Muscle layer of duodenum (tissue), 2 donors: ENCODE measurements around the gene SLC5A12.

Experiments
- H3K27ac ChIP-seq: one replicate; pipeline ENCODE4 v1.7.0; 2013; ENCODE audit warnings: mild to moderate bottlenecking, low read length
- H3K27me3 ChIP-seq: one replicate; pipeline ENCODE4 v1.7.0; 2013; ENCODE audit warnings: low read depth, mild to moderate bottlenecking, control low read depth, low read length
- H3K36me3 ChIP-seq, 2 donors: one replicate each; pipeline ENCODE4 v1.7.0; 2013; ENCODE audit warnings: low read length in 2 of 2, control low read depth in 1 of 2, mild to moderate bottlenecking in 1 of 2; ENCODE audit not compliant: insufficient read depth in 2 of 2, control insufficient read depth in 1 of 2
- H3K4me1 ChIP-seq, 2 donors: one replicate each; pipeline ENCODE4 v1.7.0; 2013; ENCODE audit warnings: low read length in 2 of 2, mild to moderate bottlenecking in 2 of 2, control low read depth in 1 of 2, moderate library complexity in 1 of 2; ENCODE audit not compliant: insufficient read depth in 2 of 2, control insufficient read depth in 1 of 2
- H3K4me3 ChIP-seq, 2 donors: one replicate each; pipeline ENCODE4 v1.7.0; 2013; ENCODE audit warnings: low read length in 2 of 2, low read depth in 1 of 2, mild to moderate bottlenecking in 1 of 2
- H3K9me3 ChIP-seq, 2 donors: one replicate each; pipeline ENCODE4 v1.7.0; 2013; ENCODE audit warnings: low read length in 2 of 2, control low read depth in 1 of 2, mild to moderate bottlenecking in 1 of 2; ENCODE audit not compliant: control insufficient read depth in 1 of 2
- donor health status: healthy.

Gene SLC5A12

GRCh38 chr11:26721948-26722475, at the start of gene SLC5A12:
SLC5A12 (minus strand) TSS chr11:26722060; CDS start chr11:26721714, 346 bp downstream.
- Histone ChIP-seq H3K4me1 (no peaks in the 10 kb centered on the region), H3K27ac (no peak within 1 kb of the TSS), H3K9me3 (no peaks in the 10 kb centered on the region), H3K27me3 (no peaks in the 10 kb centered on the region), H3K36me3 (no peaks in the 10 kb centered on the region), H3K4me3 (no peak within 1 kb of the TSS)

GRCh38 chr11:26769027-26769426, 47.2 kb upstream of the SLC5A12 start:
- Histone ChIP-seq H3K4me1 (no peaks in the 10 kb centered on the region), H3K27ac (no peak overlapping the region), H3K36me3 (no peaks in the 10 kb centered on the region), H3K9me3 (no peaks in the 10 kb centered on the region), H3K4me3 (no peak overlapping the region), H3K27me3 (no peaks in the 10 kb centered on the region)

GRCh38 chr11:26767060-26767459, 45.2 kb upstream of the SLC5A12 start:
- Histone ChIP-seq H3K27ac (no peak overlapping the region), H3K27me3 (no peaks in the 10 kb centered on the region), H3K9me3 (no peaks in the 10 kb centered on the region), H3K36me3 (no peaks in the 10 kb centered on the region), H3K4me3 (no peak overlapping the region), H3K4me1 (no peaks in the 10 kb centered on the region)

DNA sequence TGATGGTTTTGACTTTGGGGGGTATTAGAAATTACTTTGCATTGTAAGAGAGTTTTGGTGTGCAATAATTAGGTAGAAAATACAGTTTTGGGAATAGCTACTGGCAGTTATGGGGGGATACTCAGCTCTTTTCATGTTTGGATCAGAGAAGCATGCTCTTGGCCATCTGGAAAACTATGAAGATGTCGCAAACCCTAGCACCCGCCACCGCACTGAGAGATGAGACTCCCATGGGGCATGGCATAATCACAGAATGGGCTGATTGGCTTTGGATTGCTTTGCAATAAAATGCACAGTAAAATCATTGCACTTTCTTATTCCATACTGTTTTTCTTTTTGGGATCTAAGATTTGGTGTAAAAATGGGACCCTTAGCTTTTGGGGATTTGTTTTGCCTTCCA, 43.5 kb upstream of the SLC5A12 start:
- no peaks in the 10 kb centered on the region for H3K36me3 ChIP-seq
- H3K27me3 ChIP-seq, result no peaks in the 10 kb centered on the region
- no peaks in the 10 kb centered on the region for H3K4me1 ChIP-seq
- H3K9me3 ChIP-seq, result no peaks in the 10 kb centered on the region
- H3K4me3 ChIP-seq, result no peak overlapping the region
- H3K27ac ChIP-seq, result no peak overlapping the region

GRCh38 chr11:26764825-26765224, 43.0 kb upstream of the SLC5A12 start:
- Histone ChIP-seq H3K27me3 (no peaks in the 10 kb centered on the region), H3K36me3 (no peaks in the 10 kb centered on the region), H3K4me3 (no peak overlapping the region), H3K27ac (no peak overlapping the region), H3K9me3 (no peaks in the 10 kb centered on the region), H3K4me1 (no peaks in the 10 kb centered on the region)

DNA sequence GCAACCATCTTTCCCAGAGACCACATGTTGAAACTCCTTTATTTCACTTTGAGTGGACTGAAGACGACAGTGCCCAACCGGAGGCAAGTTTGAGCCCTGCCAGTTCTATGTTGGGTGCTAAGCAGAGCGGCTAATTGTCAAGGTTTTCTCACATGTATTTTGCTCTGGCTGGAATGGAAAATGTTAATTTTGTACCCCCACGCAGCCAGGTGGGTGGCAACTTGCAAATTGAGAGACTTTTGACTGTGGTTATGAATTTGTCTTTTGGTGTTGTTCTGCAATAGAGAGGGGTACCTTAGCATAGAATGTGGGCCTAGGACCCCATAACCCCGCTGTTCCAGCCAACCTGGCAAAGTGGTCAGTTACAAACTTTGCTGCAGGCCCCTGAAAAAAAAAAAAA, 42.5 kb upstream of the SLC5A12 start:
- Histone ChIP-seq H3K4me1 (no peaks in the 10 kb centered on the region), H3K9me3 (no peaks in the 10 kb centered on the region), H3K27me3 (no peaks in the 10 kb centered on the region), H3K36me3 (no peaks in the 10 kb centered on the region), H3K27ac (no peak overlapping the region), H3K4me3 (no peak overlapping the region)

- Histone ChIP-seq H3K27ac (no peak overlapping the region), H3K27me3 (no peaks in the 10 kb centered on the region), H3K36me3 (no peaks in the 10 kb centered on the region)
Observed at GRCh38 chr11:26762089-26762488, 40.2 kb upstream of the SLC5A12 start.

GRCh38 chr11:26761361-26761809, 39.5 kb upstream of the SLC5A12 start:
- Histone ChIP-seq H3K27me3 (no peaks in the 10 kb centered on the region), H3K4me1 (no peaks in the 10 kb centered on the region), H3K36me3 (no peaks in the 10 kb centered on the region), H3K9me3 (no peaks in the 10 kb centered on the region), H3K27ac (no peak overlapping the region), H3K4me3 (no peak overlapping the region)

More at GRCh38 chr11:26762089-26762488, 40.2 kb upstream of the SLC5A12 start:
- Histone ChIP-seq H3K9me3 (no peaks in the 10 kb centered on the region), H3K4me1 (no peaks in the 10 kb centered on the region), H3K4me3 (no peak overlapping the region)

GRCh38 chr11:26757995-26758394, 36.1 kb upstream of the SLC5A12 start:
- Histone ChIP-seq H3K4me3 (no peak overlapping the region), H3K27ac (peak overlapping the region; percentile 56)

GRCh38 chr11:26755762-26756161, 33.9 kb upstream of the SLC5A12 start:
- H3K4me3 ChIP-seq, result no peak overlapping the region
- H3K9me3 ChIP-seq, result no peaks in the 10 kb centered on the region
- no peaks in the 10 kb centered on the region for H3K36me3 ChIP-seq
- no peaks in the 10 kb centered on the region for H3K27me3 ChIP-seq
- peaks cover 0 to 4% of the 10 kb centered on the region in 2 donors for H3K4me1 ChIP-seq
- no peak overlapping the region for H3K27ac ChIP-seq

More at GRCh38 chr11:26757995-26758394, 36.1 kb upstream of the SLC5A12 start:
- Histone ChIP-seq H3K36me3 (no peaks in the 10 kb centered on the region), H3K4me1 (peaks cover 0 to 4% of the 10 kb centered on the region in 2 donors), H3K9me3 (no peaks in the 10 kb centered on the region), H3K27me3 (no peaks in the 10 kb centered on the region)

DNA sequence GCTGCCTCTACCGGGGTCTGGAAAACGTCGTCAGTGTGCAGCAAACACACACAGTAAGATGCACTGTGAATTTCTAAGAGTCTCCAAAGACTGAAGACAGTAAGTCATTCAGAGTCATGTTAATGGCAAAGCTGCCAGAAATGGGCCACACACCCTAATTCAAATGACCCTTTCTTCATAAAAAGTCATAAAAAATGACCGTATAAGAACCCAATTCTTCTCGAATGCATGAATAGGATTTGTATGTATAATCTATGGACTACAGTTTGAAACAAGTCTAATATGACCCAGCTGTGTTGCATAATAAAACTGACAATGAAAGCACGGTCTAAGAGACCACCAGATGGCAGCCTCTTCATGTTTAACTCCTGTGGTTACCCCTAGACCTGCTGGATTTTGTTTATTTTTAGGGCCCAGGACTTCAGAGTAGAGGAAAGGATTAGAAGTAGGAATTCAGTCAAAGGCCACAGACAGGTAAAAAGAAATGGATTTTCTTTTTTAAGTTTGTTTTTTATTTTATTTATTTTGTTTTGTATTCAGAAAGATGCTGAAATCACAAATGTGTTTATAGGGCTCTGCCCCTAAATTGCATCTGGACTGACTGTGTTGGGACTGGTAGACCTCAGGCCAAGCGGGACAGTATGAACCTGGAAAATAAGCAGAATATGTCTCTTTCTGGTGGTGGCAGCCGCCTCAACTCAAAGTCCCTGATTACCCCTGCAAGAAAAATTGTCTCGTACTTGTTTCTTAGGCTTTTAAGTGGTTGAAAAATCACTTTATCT, 32.1 kb upstream of the SLC5A12 start:
- Histone ChIP-seq H3K36me3 (no peaks in the 10 kb centered on the region), H3K9me3 (no peaks in the 10 kb centered on the region), H3K27ac (no peak overlapping the region), H3K4me1 (peaks cover 0 to 4% of the 10 kb centered on the region in 2 donors), H3K27me3 (no peaks in the 10 kb centered on the region), H3K4me3 (no peak overlapping the region)
